ENCODE results near the gene PTGES3. TPM values are rescaled to one million over a fixed set of nuclear protein-coding genes. Genes with fewer than 3 reads are reported as not detected.

PTGES3 gene
- total and polyA plus RNA-seq, 2 of the 8 experiments (the other 6 are each of a cell fraction or from before 2014, with no cell fraction given) = 111 to 464 TPM

DNA sequence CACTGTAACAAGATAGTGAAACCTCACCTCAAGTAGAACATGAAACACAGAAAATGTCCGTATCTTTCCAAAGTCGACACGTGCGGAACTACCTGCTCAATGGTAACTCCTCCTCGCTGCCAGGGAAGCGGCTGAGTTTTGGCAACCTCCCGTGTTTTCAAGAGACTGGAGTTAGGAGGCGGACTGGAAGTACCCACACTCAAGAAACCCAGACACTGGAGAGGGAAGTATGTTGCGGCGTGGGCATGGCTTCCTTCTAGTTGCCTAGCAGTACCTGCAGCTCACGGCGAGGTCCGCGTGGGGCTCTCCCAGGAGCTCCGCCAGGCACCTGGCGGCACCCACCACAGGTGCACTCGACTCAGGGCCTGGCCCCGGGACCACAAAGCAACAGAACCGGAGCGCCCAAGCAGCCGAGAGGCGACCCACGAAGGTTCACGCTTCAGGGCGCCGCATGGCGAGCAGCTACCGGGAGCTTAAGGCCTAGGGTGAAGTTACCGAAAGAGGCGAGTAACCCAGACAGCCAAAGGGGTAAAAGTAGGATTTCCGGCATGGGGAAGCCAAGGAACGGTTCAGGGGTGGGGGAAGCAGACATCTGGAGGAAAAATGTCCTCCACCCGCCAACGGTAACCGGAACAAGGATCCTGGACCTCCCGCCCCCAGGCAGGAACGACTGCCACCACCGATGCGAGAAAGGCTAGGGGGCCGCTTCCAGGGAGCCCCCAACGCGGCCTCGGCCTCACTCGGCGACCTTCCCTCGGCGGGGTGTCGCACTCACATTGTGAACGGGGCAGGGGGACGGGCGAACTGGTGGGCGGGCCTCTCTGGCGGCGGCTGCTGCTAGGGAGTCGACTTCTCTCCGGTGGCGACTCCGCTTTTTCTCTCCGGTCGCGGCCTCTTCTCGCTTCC, 608 bp downstream of the PTGES3 start:
- ChIA-PET POLR2A (ENCODE audit: partially characterized antibody) (interaction anchor here (0.5 to 52.4 kb wide), 24 partner anchors 9 to 486 kb away, joined by 3 to 1406 read pairs (median 6); partner anchors contain the start of genes ATP5F1B, BAZ2A, NACA and PRIM1), CTCF (ENCODE audit: partially characterized antibody) (interaction anchor here (1.4 to 1.8 kb wide), 4 partner anchors 11 to 42 kb away, joined by 3 to 7 read pairs (median 5); partner anchors contain the start of gene NACA)
- peaks cover 43 to 52% of the 10 kb centered on the region in 2 experiments for H3K79me2 ChIP-seq (ENCODE audit: control insufficient read depth in 1 of 2, insufficient read depth in 2 of 2, low read length in 2 of 2)
- H3K23me2 ChIP-seq (ENCODE audit: low read depth, low read length) = peaks cover 7% of the 10 kb centered on the region
- H3K9me3 ChIP-seq (ENCODE audit: insufficient read depth in 2 of 2, low read depth in 1 of 2, low read length in 1 of 2) = no peaks in the 10 kb centered on the region
- H2BK120ac ChIP-seq (replicated peaks; ENCODE audit: low read depth, low read length) = peak overlapping the region; percentile 91
- no peak overlapping the region for H2BK20ac ChIP-seq (ENCODE audit: low read length)
- H3K4me3 ChIP-seq (ENCODE audit: extremely low read depth in 1 of 4, insufficient read depth in 2 of 4, low read depth in 3 of 4, low read length in 4 of 4) = peak overlapping the region; percentile 81 to 98 (median 94)
- H3K79me1 ChIP-seq (ENCODE audit: low read depth, low read length) = no peaks in the 10 kb centered on the region; the same call in 1 of the 2 replicates
- no peak overlapping the region for H3K23ac ChIP-seq (ENCODE audit: insufficient read length)
- peak overlapping the region; percentile 3; the same call in 1 of the 2 replicates for H3K18ac ChIP-seq (ENCODE audit: extremely low read depth, low read length)
- H4K8ac ChIP-seq (ENCODE audit: extremely low read depth, insufficient read depth, low read length) = peak overlapping the region; percentile 96
- H3K27ac ChIP-seq (ENCODE audit: low read depth, low read length) = peak overlapping the region; percentile 92
- peak overlapping the region; percentile 96 for H4K5ac ChIP-seq (ENCODE audit: insufficient read length, low read depth, low read length)
- peak overlapping the region; percentile 90 to 97 (median 96) for H3K9ac ChIP-seq (replicated peaks in 1 of 4; ENCODE audit: extremely low read depth in 1 of 4, low read depth in 3 of 4, low read length in 3 of 4)
- H2AFZ ChIP-seq (ENCODE audit: low read length) = no peak overlapping the region
- 2% methylated on average over 51 of the region's 62 CpGs; no CpG with 5 or more reads in 1 of the 2 experiments for WGBS, 2 experiments (ENCODE audit: extremely low coverage in 1 of 2, insufficient coverage in 1 of 2, insufficient read length in 1 of 2, insufficient replicate concordance in 2 of 2, low coverage in 1 of 2, low lambda C conversion rate in 2 of 2, missing lambda C conversion rate in 1 of 2)
- no peak overlapping the region for H2BK15ac ChIP-seq (ENCODE audit: low read length)
- no peaks in the 10 kb centered on the region for H3K27me3 ChIP-seq (replicated peaks in 1 of 4; ENCODE audit: control insufficient read depth in 3 of 4, extremely low read depth in 1 of 4, insufficient read depth in 3 of 4, low read length in 3 of 4)
- H2BK12ac ChIP-seq (ENCODE audit: low read depth, low read length) = no peak overlapping the region; the same call in 1 of the 2 replicates
- H3K14ac ChIP-seq (ENCODE audit: insufficient read length) = peak overlapping the region; percentile 74
- H4K91ac ChIP-seq (replicated peaks; ENCODE audit: insufficient read length, low read length) = peak overlapping the region; percentile 98
- H2AK5ac ChIP-seq (ENCODE audit: low read depth, low read length) = peak overlapping the region; percentile 1; the same call in 1 of the 2 replicates
- DNase-seq (ENCODE audit: low read depth in 1 of 2, low spot score in 2 of 2) = no peak
- FAIRE-seq = no peak
- peaks cover 0 to 16% (median 2%) of the 10 kb centered on the region in 4 experiments; a peak in 1 of 8 replicates for H3K36me3 ChIP-seq (ENCODE audit: control insufficient read depth in 2 of 4, insufficient read depth in 4 of 4, low read length in 3 of 4)
- H3K4me1 ChIP-seq (replicated peaks in 1 of 4; ENCODE audit: control insufficient read depth in 3 of 4, insufficient read depth in 4 of 4, low read length in 3 of 4) = no peaks in the 10 kb centered on the region; a peak in 2 of 7 replicates
- peak overlapping the region; percentile 93 for H3K56ac ChIP-seq (replicated peaks; ENCODE audit: insufficient read length, low read depth, low read length)
- H4K20me1 ChIP-seq (replicated peaks in 1 of 2; ENCODE audit: control insufficient read depth in 1 of 2, insufficient read depth in 2 of 2, low read length in 2 of 2) = peaks cover 9 to 14% of the 10 kb centered on the region in 2 experiments
- H3K4ac ChIP-seq (replicated peaks; ENCODE audit: insufficient read length, low read depth, low read length) = peak overlapping the region; percentile 57
- peak overlapping the region; percentile 92 for H2BK5ac ChIP-seq (ENCODE audit: low read depth, low read length)
- H3K4me2 ChIP-seq (ENCODE audit: insufficient read depth in 1 of 2, low read depth in 2 of 2, low read length in 2 of 2) = peak overlapping the region; percentile 67 to 100
- TF ChIP-seq SIN3A (conservative IDR thresholded peaks at IDR 0.05 in 1 of 2, IDR thresholded peaks at IDR 0.05 in 1 of 2; ENCODE audit: low read depth in 1 of 2, low read length in 2 of 2) = peak in 1 of 2 experiments; percentile 84; a peak in 3 of 4 replicates
- peak; percentile 12 for TF ChIP-seq ASH2L (IDR thresholded peaks at IDR 0.05; ENCODE audit: low read length)
- TF ChIP-seq PHF8 (conservative IDR thresholded peaks at IDR 0.05; ENCODE audit: low read depth, low read length) = peak; percentile 60; the same call in 1 of the 2 replicates
- 0 out of 2 replicates have a peak, but pooled peaks have one; percentile 38 for TF ChIP-seq KDM5A (IDR thresholded peaks at IDR 0.05; ENCODE audit: low read length)
- no peak for TF ChIP-seq SP2 (IDR thresholded peaks at IDR 0.05; ENCODE audit: low read length)
- TF ChIP-seq TBP (IDR thresholded peaks at IDR 0.05; ENCODE audit: low read depth, low read length) = peak; percentile 74
- TF ChIP-seq RFX5 (IDR thresholded peaks at IDR 0.05; ENCODE audit: borderline replicate concordance, low read depth, low read length) = 0 out of 2 replicates have a peak, but pooled peaks have one; percentile 9
- TF ChIP-seq RBBP5 (IDR thresholded peaks at IDR 0.05; ENCODE audit: borderline replicate concordance, low read depth, low read length) = no peak; the same call in none of the 2 replicates
- 0 out of 2 replicates have a peak, but pooled peaks have one; percentile 49 for TF ChIP-seq TAF1 (IDR thresholded peaks at IDR 0.05; ENCODE audit: low read depth, low read length)
- TF ChIP-seq MAFK (IDR thresholded peaks at IDR 0.05; ENCODE audit: low read depth, low read length) = no peak
